Frontal cortex (tissue), 4 donors: ENCODE results near the gene LUC7L3. TPM values are rescaled to one million over a fixed set of nuclear protein-coding genes. Genes with fewer than 3 reads are reported as not detected.

ENCODE experiments used
- DNase-seq, 2 donors: peaks; one replicate each; pipeline ENCODE4 v3.0.0; 2012; ENCODE audit warnings: low spot score in 2 of 2
- FAIRE-seq: peaks from 2 replicates; lab custom pipeline; 2012; peaks lifted over from hg19 to GRCh38; lab: Jason Lieb, UNC
- total RNA-seq: library from RNA; depleted of rRNA; stranded (reverse); fragments of >200 nt; gene quantifications from one replicate; pipeline ENCODE4 v1.2.3, GENCODE V29; 2014
- donor health status: control.
- donor health status: control.
- donor health status: control.

The LUC7L3 gene
- total RNA-seq, 1 donor from 2014 or later = 115 TPM

DNA sequence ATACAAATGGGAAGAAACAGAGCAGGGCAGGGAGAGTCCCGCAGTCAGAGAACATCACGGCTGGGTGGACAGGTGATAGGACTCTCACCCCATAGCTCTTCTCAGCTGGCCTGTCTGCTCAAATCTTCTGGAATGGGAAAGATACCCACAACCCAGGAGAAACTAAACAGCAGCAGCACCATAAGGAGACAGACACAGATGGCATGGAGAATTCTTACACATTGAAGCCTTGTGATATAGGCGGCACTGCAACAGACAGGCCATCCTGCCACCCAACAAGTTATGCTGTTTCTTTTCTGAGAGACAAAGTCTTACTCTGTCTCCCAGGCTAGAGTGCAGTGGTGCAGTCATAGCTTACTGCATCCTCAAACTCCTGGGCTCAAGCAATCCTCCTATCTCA lies 56.5 kb downstream of the LUC7L3 start:
- FAIRE-seq (no peak), DNase-seq (no peak)

DNA sequence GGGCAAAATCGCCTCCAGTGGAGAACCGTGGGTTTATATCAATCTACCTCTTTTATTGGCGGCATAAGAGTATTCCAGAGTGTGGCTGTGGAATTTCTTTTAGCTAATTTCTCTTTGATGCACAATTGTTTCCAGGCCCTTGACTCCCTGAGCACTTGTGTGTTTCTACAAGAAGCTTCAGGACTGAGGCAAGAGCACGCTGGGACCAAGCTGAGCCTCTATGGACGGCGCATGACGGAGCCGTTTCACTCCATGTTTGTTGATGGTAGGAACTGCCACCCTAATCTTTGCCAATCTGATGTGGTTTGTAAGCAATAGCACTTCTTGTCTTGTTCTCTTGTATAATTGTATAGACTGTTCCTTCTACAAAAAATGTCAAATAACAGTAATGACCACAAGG lies 59.1 kb downstream of the LUC7L3 start:
- FAIRE-seq (no peak), DNase-seq (no peak)

DNA sequence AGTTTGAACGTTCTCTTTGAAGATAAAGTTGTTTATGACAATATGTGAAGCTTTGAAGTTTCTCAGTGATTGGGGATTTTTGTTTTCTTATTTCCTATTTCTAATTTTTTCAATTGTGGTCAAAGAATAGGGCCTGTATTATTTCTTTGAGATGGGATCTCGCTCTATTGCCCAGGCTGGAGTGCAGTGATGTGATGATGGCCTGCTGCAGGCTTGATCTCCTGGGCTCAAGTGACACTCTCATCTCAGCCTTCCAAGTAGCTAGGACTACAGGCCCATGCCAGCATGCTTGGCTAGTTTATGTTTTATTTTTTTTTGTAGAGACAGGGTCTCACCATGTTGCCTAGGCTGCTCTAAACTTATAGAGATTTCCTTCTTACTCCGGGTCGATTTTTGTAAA lies 59.6 kb downstream of the LUC7L3 start:
- FAIRE-seq (no peak), DNase-seq (no peak)

DNA sequence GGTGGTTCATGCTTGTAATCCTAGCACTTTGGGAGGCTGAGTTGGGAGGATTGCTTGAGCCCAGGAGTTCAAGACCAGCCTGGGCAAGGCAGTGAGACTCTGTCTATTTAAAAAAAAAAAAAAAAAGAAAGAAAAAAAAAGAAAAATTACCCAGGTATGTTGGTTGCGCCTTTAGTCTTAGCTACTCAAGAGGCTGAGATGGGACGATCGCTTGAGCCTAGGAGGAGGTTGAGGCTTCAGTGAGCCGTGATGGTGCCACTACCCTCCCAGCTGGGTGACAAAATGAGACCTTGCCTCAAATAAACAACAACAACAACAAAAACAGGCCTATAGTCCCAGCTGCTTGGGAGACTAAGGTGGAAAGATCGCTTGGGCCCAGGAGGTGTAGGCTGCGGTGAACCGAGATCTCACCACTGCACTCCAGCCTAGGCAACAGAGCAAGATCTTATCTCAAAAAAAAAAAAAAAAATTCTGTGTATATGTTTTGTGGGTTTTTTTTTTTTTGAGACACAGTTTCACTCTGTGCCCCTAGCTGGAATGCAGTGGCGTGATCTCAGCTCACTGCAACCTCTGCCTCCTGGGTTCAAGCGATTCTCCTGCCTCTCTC lies 60.4 kb downstream of the LUC7L3 start:
- no peak for DNase-seq
- FAIRE-seq = no peak

DNA sequence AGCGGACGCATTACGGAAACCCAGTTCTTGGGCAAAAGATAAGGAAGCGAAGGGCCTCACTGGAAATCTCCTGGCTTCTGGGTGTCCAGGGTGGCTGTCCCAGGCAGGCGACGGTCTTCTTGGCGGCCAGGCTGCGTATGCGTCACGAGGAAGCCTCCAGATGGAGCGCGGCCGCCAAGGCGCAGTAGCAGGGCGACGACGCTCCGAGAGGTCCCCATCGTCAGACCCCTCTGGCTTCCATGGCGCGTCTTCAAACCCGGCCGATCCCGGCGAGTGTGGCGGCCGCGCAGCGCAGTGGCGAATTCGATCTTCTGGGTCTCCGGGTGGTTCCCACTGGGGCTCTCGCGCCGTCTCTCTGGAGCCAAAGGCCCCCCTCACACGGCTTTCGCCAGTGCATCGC lies 61.8 kb downstream of the LUC7L3 start:
- FAIRE-seq (no peak), DNase-seq (no peak)

DNA sequence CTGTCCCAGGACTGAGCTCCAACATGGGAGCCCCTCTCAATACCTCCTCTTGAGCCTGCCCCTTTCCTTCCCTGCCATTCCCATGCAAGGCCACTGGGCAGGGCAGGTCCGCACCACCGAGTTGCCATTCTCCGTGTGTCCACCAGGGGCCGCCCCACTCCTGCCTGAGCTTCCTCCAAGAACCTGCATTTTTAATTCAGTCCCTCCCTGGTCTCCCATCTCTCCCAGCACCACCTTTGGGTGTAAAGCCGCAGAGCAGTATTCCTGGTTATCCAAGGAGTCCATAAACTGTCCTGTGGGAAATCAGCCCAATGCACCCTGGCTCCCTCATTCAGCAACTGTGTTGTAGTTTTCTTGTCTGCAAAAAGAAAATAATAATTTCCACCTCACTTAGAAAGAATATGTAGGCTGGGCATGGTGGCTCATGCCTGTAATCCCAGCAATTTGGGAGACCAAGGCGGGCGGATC lies 63.8 kb downstream of the LUC7L3 start:
- FAIRE-seq (no peak), DNase-seq (peak; percentile 81 to 89)

DNA sequence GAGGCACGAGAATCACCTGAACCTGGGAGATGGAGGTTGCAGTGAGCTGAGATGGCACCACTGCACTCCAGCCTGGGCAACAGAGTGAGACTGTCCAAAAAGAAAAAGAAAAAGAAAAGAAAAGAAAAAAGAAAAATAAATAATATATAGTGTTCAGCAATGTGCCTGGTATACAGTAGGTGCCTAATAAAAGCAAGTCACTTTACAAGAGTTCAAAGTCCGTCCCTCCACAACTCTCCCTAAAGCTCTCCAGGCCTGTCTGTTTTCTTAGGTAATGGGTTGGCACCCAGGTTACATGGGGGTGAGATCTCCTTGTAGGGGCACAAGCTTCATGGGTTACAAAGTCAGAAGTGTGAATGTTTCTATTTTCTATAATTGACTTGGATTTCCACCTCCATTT lies 64.5 kb downstream of the LUC7L3 start:
- FAIRE-seq = no peak

DNA sequence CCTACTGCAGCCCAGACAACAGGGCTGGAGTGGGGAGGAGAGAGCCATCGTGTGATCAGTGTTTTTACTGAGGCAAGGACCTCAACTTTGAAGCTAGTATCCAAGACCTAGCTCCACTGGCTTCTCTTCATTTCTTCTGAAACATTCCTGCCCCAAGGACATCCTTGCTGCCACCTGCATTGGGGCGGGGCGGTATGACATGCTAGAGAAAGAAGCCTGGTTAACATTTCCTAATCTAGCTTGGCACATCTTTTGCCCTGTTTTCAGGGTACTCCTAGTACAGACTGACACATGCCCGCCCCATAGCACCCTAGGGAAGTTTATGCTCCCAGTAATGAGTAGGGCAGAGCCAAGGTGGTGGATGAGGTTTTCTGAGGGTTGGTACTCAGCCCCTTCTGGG lies 65.7 kb downstream of the LUC7L3 start:
- DNase-seq (no peak), FAIRE-seq (no peak)

More for the DNA sequence above, 64.5 kb downstream of the LUC7L3 start:
- DNase-seq = no peak

DNA sequence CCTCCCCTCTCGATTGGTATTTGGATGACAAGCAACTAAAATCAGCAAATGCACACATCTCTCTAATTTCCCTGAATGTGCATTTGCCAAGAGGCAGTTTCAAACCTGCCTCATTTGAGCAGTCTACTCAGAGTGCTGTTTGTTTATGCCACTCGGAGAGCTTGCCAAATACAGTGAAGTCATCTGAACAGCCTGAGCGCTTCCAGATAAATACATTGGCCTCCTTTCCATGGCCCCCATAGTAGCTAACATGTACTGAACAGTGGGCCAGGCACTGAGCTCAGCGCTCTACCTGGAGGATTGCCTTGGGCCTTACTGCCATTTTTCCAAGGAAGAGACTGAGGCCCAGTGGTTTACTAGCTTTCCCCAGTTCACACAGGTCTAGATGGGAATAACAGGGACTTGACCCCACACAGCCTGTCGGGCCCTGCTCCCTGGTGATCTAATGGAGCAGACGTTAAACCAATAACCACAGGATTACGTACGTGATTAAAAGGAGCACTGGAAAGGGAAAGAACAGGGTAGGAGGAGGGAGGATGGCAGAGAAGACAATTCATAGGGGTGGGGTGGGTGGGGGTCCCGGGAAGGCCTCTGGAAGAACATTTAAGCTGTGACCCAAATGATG lies 66.7 kb downstream of the LUC7L3 start:
- peak; percentile 36 to 53 for DNase-seq
- FAIRE-seq = no peak

DNA sequence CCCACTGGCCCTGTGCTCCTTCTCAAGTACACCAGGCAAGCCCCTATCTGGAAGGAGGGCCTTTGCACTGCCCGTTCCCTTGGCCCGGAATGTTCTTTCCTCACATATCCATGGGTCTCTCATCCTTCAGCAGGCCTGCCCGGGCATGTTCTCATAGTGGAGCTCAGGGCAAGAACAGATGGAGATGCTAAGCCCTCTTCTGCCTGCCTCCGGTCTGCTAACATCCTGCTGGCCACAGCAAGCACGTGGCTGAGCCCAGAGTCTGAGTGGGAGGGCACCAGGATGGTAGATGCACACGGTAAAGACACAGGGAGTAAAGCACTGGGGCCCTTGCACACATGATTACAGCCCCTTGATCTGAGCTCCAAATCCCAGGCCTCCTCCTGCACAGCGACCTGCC lies 67.7 kb downstream of the LUC7L3 start:
- DNase-seq (no peak), FAIRE-seq (no peak)

DNA sequence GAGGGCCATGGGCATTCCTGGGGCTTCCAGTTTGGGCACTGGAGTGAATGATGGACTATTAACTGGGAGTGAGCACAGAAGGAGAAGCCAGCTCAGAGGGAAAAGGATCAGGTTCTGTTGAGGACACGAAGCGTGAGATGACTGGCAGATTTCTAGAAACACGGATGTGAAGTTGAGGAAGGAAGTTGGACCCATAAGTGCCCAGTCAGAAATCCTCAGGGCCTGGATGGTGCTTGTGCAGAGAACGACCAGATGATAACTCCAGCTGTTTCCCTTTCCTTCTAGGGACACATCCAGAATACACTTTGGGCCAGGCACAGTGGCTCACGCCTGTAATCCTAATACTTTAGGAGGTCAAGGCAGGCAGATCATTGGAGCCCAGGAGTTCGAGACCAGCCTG lies 71.2 kb downstream of the LUC7L3 start:
- no peak for FAIRE-seq

DNA sequence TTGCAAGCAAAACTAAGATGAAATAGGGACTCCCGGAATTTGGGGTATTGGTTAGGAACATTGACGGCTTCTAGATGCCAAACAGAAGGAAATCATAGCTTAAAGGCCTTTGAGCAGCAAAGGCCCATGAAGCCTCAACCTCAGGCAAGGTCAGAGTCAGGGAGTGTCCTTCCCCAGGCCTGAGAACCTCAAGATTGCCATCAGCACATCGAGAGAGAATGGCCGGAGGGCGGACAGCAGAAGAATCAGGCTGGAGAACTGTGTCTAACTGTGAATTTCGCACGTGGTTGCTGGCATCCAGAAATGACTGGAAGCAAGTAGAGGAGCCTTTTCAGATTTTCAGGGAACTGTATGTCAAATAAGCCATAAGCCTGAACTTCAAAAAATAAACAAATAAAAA lies 72.7 kb downstream of the LUC7L3 start:
- no peak for FAIRE-seq
- DNase-seq = no peak

More for the DNA sequence above, 71.2 kb downstream of the LUC7L3 start:
- no peak for DNase-seq

DNA sequence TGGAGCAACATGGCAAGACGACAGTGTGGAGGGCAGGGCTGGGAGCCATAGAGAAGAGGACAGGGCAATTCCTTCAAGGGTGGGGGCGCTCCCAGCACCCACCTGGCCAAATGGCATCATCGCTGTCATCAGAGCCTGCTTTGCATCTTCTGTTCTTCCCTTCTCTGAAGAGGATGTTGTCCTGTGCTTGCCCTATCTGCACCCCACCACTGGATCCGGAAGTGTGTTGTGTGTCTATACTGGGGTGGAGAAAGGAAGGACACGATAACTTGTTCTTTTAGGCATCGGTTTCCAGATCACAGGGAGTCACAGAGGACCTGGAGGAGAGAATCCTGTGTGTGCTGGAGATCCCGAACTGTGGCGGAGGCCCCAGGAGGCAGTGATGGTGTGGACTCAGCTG lies 73.6 kb downstream of the LUC7L3 start:
- no peak for DNase-seq
- no peak for FAIRE-seq

DNA sequence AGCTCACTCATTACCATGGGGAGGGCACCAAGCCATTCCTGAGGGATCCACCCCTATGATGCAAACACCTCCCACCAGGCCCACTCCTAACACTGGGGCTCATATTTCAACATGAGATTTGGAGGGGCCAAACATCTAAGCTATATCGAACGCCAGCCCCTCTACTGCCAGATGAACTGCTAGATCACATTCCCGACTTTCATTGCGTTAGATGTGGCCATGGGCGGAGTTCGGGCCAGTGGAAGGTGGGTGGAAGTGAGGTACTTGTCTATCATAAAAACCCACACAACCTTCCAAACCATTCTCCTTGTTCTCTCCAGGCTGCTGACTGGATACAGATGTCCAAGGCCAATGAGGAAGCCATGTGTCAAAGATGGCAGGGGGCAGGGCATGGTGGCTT lies 75.0 kb downstream of the LUC7L3 start:
- no peak for DNase-seq
- no peak for FAIRE-seq

DNA sequence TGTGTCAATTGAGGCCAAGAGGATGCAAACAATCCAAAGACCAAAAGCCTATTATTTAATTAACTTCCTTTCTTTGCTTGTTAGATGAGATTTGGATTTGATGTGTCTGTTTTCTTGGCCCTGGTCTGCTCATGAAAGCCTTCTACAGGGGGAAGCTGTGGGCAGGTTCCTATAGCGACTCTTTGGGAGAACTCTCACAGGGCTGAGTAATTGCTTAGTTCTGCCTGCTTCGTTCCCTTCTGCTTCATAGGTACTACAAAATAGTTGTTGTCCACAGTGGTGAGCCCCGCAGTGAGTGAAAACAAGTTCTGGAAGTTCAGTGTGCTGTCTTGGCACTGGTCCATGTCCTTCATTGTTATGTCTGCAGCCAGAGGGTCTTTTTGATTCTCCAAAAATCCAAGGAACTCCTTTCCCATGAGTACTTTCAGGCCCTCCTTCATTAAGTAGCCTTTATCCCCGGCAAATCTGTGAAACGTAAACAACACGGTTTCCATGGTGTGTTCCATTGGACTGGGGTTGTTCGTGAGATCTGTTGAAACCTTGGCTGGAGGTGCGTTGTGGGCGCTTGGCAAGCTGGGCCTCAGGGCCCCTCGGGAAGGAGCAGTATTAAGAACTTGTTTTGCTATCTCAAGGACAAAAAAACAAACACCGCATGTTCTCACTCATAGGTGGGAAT lies 77.9 kb downstream of the LUC7L3 start:
- FAIRE-seq (no peak), DNase-seq (no peak)

DNA sequence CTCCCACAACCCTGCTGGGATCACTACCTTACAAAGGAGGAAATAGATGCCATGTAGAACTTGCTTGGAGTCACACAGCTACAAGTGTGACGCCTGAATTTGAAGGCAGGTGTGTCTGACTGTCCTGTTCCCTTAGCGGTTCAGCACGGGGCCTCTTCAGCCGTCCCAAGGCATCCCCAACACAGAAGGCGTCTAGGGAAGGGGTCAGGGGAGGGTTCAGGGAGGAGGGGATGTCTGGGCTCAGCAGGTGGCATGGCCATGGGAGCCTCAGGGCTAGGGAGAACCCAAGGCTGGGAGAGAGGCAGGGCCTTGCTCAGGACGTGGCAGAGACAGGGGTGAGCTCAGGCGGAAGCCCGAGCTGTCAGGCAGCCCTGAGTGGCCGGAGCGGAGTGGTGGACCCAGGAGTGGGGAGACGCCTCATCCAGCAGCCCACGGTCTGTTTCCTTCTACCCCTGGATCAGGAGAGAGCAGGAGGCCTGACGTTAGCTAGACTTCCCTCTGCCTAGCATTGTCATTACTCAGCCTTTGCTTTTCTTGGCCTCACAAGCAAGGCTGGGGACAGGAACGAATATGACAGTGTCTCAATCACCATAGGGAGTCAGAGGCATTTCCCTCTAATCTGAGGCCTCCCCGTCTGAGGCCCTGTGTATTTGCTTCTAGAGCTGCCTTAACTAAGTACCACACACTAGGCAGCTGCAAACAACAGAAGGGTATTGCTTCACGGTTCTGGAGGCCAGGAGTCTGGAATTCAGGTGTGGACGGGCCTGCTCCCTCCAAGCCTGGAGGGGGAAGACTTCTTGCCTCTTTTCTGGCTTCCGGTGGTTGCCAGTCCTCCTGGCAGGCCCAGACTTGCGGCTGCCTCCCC lies 79.3 kb downstream of the LUC7L3 start:
- DNase-seq (no peak), FAIRE-seq (no peak)

DNA sequence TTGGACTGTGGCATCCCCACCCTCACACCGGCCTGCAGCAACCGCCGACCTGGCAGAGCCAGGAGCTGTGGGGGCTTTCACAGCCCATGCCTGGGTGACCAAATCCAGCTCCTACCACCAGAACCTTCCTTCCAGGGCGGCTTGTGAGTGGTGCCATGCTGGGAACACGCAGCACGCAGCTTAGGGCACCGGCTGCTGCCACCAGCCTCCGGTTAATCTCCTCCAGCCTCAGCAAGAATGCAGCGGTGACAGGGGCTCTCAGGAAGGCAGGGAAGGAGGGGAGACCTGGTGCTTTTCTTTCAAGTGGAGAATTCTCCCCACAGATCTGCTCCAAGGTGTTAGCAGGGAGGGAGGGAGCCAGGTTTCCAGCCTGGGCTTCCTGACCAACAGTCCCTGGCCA lies 80.2 kb downstream of the LUC7L3 start:
- FAIRE-seq (no peak), DNase-seq (no peak)

DNA sequence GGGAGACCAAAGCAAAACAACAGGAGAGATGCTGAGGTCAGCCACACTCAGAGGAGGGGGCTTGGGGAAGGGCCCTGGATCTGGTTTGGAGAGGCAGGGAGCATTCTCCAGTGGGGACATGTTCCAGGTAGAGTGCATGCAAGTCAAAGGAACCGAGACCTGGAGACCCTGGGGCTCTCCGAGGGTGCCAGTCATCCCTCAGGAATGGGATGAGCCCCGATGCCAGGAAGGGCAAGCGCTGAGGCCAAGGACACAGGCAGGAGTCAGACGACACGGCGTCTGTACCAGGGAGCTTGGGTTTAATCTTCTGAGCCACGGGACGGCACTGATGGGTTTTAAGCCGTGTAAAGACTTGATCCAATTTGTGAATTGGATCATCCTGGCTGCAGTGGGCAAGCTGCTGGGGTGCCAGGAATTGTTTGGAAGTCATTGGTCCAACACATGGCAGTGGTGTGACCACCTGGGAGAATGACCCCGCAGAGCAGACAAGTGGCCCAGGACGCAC lies 80.8 kb downstream of the LUC7L3 start:
- DNase-seq (no peak), FAIRE-seq (no peak)

DNA sequence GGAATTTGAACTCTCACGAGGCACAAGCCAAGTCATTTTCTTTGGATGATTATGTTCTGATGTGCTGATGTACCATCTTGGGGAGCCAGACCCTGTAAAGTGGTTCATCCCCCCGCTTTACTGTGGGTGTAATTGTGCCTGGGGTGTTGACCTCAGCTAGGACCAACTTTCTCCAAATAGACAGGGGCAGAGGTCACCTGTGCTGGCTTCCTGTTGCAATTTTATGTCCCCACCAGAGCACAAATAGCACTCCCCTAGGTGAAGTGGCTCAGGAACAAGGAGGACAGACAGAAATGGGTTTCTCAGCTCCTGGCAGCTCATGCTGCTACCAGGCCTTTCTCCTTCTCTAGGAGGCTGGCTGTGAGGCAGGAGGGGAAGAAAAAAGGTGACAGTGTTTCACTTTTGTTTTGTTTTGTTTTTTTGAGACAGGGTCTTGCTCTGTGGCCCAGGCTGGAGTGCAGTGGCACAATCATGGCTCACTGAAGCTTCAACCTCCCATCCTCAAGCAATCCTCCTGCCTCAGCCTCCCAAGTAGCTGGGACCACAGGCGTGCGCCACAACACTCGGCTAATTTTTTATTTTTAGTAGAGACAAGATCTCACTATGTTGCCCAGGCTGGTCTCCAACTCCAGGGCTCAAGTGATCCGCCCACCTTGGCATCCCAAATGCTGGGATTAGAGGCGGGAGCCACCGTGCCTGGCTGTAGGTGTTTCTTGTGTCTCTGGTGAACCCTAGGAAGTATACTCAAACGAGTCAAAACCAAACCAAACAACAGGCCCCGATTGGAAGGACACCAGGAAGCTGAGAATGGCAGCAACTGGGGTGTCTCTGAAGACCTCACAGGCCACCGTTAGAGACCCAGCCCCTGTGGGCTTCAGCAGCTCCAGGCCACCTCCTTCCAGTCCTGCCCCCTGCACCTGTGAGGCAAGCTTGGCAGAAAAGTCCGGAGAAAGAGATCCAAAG lies 83.5 kb downstream of the LUC7L3 start:
- FAIRE-seq (no peak), DNase-seq (no peak)
